ENCODE measurements around the gene KRTAP9-6. TPM values are rescaled to one million over a fixed set of nuclear protein-coding genes. Genes with fewer than 3 reads are reported as not detected.
"Not testable (repeated sequence)": the region's sequence is repeated elsewhere in the genome, so short reads cannot be mapped to it uniquely, and the experiment has no call there.

Gene KRTAP9-6
- total RNA-seq, 4 donors from 2014 or later: not detected

GRCh38 chr17:41263212-41263611 is 2.0 kb upstream of the KRTAP9-6 start:
- intact Hi-C loops (cut with DNase I; ENCODE audit: low total_unique reads): no loop called here
- H3K4me1 ChIP-seq: no peaks in the 10 kb centered on the region
- H3K36me3 ChIP-seq: no peaks in the 10 kb centered on the region
- TF ChIP-seq CTCF (IDR thresholded peaks at IDR 0.05) (no peak), POLR2A (IDR thresholded peaks at IDR 0.05) (no peak)
- no peak overlapping the region for H3K27ac ChIP-seq
- no peak overlapping the region for H3K4me3 ChIP-seq
- H3K27me3 ChIP-seq: no peaks in the 10 kb centered on the region
- DNase-seq: no peak
- no peaks in the 10 kb centered on the region for H3K9me3 ChIP-seq

GRCh38 chr17:41264599-41264998 is 579 bp upstream of the KRTAP9-6 start:
- Histone ChIP-seq H3K27me3 (no peaks in the 10 kb centered on the region), H3K4me3 (no peak overlapping the region), H3K36me3 (no peaks in the 10 kb centered on the region), H3K9me3 (no peaks in the 10 kb centered on the region), H3K27ac (no peak overlapping the region), H3K4me1 (no peaks in the 10 kb centered on the region)
- no peak for DNase-seq
- TF ChIP-seq CTCF (IDR thresholded peaks at IDR 0.05) (no peak), POLR2A (IDR thresholded peaks at IDR 0.05) (no peak)
- intact Hi-C loops (cut with DNase I; ENCODE audit: low total_unique reads): no loop called here

GRCh38 chr17:41267711-41268110 is 2.5 kb downstream of the KRTAP9-6 start:
- Histone ChIP-seq H3K4me1 (no peaks in the 10 kb centered on the region), H3K9me3 (no peaks in the 10 kb centered on the region), H3K27ac (no peak overlapping the region), H3K4me3 (no peak overlapping the region), H3K36me3 (no peaks in the 10 kb centered on the region), H3K27me3 (no peaks in the 10 kb centered on the region)
- DNase-seq: no peak
- intact Hi-C loops (cut with DNase I; ENCODE audit: low total_unique reads): no loop called here
- TF ChIP-seq POLR2A (IDR thresholded peaks at IDR 0.05): no peak
- no peak for TF ChIP-seq CTCF (IDR thresholded peaks at IDR 0.05)

GRCh38 chr17:41271323-41271722 is 6.1 kb downstream of the KRTAP9-6 start:
- H3K36me3 ChIP-seq; DNase-seq; H3K27me3 ChIP-seq; intact Hi-C loops (cut with DNase I; ENCODE audit: low total_unique reads); H3K27ac ChIP-seq; H3K4me3 ChIP-seq; H3K9me3 ChIP-seq; H3K4me1 ChIP-seq: not testable (repeated sequence)

GRCh38 chr17:41271858-41272257 is 6.7 kb downstream of the KRTAP9-6 start:
- Histone ChIP-seq H3K36me3 (no peaks in the 10 kb centered on the region), H3K4me1 (no peaks in the 10 kb centered on the region), H3K27me3 (no peaks in the 10 kb centered on the region), H3K27ac (no peak overlapping the region), H3K4me3 (no peak overlapping the region), H3K9me3 (no peaks in the 10 kb centered on the region)
- TF ChIP-seq POLR2A (IDR thresholded peaks at IDR 0.05) (no peak), CTCF (IDR thresholded peaks at IDR 0.05) (no peak)
- intact Hi-C loops (cut with DNase I; ENCODE audit: low total_unique reads): no loop called here
- DNase-seq: no peak

GRCh38 chr17:41275648-41276190 is 10.5 kb downstream of the KRTAP9-6 start, which contains the start of gene KRTAP9-7:
Gene KRTAP9-7 (plus strand): TSS chr17:41275698. CDS start chr17:41275698, 0 bp downstream.
- H3K27me3 ChIP-seq; H3K9me3 ChIP-seq; H3K36me3 ChIP-seq; H3K4me1 ChIP-seq; H3K4me3 ChIP-seq; DNase-seq; intact Hi-C loops (cut with DNase I; ENCODE audit: low total_unique reads); H3K27ac ChIP-seq: not testable (repeated sequence)

Data from uterus (tissue), 4 donors.